ENCODE data around the gene GNB1.

GNB1 gene

DNA sequence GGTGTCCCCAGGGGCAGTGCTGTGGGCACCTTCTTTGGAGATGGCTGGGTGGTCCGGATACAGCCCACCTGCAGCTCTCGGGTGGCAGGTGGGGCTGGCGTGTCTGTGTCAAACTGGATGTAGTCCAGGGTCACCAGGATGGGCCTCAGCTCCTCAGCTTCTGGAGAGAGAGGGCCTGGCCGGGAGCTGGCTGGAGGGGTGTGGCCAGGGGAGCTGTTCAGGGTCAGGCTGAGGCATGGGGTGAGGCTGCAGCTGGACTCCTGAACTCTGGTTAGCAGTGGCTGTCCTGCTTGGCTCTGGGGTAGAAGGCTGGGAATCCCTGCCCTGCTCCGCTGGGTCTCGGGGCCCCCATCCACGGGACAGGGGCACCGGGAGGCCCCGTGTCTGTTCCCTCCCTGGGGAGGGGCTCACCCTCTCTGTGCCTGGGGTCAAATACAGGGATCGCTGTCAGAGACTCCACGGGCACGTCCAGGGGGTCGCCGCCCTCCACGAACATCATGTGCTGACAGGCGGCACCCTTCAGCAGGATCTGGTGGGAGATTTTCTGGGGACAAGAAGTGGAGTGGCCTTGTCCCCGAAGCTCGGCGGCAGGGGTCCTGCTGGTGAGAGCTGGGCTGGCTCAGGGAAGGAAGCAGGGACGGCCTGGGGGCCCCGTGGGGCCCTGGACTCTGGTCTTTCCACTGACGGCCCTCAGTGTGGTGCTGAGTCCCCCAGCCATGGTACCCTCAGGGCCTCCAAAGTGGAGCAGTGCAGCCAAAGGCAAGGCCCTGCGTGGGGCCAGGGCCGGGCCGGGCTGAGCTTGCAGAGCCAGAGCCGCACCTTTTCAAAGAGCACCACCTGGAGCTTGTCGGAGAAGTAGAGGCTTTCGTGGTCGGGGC, 32.3 kb upstream of the GNB1 start:
- ATAC-seq, result no peak
- TF ChIP-seq ZNF565 (CRISPR knock-in tag; conservative IDR thresholded peaks at IDR 0.05; ENCODE audit: low read depth) (no peak), ZNF70 (CRISPR knock-in tag; IDR thresholded peaks at IDR 0.05) (no peak), TOX (CRISPR knock-in tag; IDR thresholded peaks at IDR 0.05; ENCODE audit: borderline replicate concordance) (no peak), CSDC2 (CRISPR knock-in tag; IDR thresholded peaks at IDR 0.05) (no peak), CREB5 (CRISPR knock-in tag; IDR thresholded peaks at IDR 0.05; ENCODE audit: low read depth) (no peak), POU6F1 (CRISPR knock-in tag; IDR thresholded peaks at IDR 0.05; ENCODE audit: borderline replicate concordance, low read depth) (no peak), ESRRG (CRISPR knock-in tag; IDR thresholded peaks at IDR 0.05) (no peak), SNAI2 (CRISPR knock-in tag; IDR thresholded peaks at IDR 0.05) (no peak), ZNF8 (CRISPR knock-in tag; IDR thresholded peaks at IDR 0.05) (no peak), TCF4 (CRISPR knock-in tag; IDR thresholded peaks at IDR 0.05; ENCODE audit: borderline replicate concordance) (no peak), ISL1 (CRISPR knock-in tag; IDR thresholded peaks at IDR 0.05) (no peak), GLIS3 (CRISPR knock-in tag; IDR thresholded peaks at IDR 0.05) (no peak), ZFP3 (CRISPR knock-in tag; IDR thresholded peaks at IDR 0.05) (no peak), BACH2 (CRISPR knock-in tag; IDR thresholded peaks at IDR 0.05; ENCODE audit: borderline replicate concordance) (no peak), ZC3H10 (CRISPR knock-in tag; IDR thresholded peaks at IDR 0.05) (no peak), ZFP30 (CRISPR knock-in tag; IDR thresholded peaks at IDR 0.05) (no peak)
- TF ChIP-seq, protein P1, sequence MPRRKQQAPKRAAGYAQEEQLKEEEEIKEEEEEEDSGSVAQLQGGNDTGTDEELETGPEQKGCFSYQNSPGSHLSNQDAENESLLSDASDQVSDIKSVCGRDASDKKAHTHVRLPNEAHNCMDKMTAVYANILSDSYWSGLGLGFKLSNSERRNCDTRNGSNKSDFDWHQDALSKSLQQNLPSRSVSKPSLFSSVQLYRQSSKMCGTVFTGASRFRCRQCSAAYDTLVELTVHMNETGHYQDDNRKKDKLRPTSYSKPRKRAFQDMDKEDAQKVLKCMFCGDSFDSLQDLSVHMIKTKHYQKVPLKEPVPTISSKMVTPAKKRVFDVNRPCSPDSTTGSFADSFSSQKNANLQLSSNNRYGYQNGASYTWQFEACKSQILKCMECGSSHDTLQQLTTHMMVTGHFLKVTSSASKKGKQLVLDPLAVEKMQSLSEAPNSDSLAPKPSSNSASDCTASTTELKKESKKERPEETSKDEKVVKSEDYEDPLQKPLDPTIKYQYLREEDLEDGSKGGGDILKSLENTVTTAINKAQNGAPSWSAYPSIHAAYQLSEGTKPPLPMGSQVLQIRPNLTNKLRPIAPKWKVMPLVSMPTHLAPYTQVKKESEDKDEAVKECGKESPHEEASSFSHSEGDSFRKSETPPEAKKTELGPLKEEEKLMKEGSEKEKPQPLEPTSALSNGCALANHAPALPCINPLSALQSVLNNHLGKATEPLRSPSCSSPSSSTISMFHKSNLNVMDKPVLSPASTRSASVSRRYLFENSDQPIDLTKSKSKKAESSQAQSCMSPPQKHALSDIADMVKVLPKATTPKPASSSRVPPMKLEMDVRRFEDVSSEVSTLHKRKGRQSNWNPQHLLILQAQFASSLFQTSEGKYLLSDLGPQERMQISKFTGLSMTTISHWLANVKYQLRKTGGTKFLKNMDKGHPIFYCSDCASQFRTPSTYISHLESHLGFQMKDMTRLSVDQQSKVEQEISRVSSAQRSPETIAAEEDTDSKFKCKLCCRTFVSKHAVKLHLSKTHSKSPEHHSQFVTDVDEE (CRISPR knock-in tag; IDR thresholded peaks at IDR 0.05), result no peak
- TF ChIP-seq, protein P2, sequence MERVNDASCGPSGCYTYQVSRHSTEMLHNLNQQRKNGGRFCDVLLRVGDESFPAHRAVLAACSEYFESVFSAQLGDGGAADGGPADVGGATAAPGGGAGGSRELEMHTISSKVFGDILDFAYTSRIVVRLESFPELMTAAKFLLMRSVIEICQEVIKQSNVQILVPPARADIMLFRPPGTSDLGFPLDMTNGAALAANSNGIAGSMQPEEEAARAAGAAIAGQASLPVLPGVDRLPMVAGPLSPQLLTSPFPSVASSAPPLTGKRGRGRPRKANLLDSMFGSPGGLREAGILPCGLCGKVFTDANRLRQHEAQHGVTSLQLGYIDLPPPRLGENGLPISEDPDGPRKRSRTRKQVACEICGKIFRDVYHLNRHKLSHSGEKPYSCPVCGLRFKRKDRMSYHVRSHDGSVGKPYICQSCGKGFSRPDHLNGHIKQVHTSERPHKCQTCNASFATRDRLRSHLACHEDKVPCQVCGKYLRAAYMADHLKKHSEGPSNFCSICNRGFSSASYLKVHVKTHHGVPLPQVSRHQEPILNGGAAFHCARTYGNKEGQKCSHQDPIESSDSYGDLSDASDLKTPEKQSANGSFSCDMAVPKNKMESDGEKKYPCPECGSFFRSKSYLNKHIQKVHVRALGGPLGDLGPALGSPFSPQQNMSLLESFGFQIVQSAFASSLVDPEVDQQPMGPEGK (CRISPR knock-in tag; IDR thresholded peaks at IDR 0.05; ENCODE audit: borderline replicate concordance), result no peak

DNA sequence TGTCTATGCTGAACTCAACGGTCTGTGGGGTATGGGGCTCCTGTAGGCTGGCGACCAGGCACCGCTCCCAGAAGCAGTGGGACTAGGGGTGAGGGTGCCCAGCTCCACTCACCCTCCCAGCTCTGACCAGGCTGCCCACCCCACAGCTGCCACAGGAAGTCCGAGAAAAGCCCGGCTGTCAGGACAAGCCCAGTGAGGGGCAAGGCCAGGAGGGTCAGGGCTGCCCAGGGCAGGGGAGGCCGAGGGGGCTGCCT, 31.7 kb upstream of the GNB1 start:
- TF ChIP-seq ZNF70 (CRISPR knock-in tag; IDR thresholded peaks at IDR 0.05) (no peak), OSR1 (CRISPR knock-in tag; IDR thresholded peaks at IDR 0.05) (no peak), ZC3H10 (CRISPR knock-in tag; IDR thresholded peaks at IDR 0.05) (no peak)
- TF ChIP-seq, protein P1 (CRISPR knock-in tag; IDR thresholded peaks at IDR 0.05), result no peak
- no peak for ATAC-seq

Measured in SK-N-SH treated with all-trans-retinoic acid at 6 μM for 48 hours (cell line).